DMS53 (cell line): ENCODE data around the gene ARL16.

Experiments
- DNase-seq: peaks from one replicate; lab custom pipeline; 2025; lab: John Stamatoyannopoulos, UW

Gene ARL16

DNA sequence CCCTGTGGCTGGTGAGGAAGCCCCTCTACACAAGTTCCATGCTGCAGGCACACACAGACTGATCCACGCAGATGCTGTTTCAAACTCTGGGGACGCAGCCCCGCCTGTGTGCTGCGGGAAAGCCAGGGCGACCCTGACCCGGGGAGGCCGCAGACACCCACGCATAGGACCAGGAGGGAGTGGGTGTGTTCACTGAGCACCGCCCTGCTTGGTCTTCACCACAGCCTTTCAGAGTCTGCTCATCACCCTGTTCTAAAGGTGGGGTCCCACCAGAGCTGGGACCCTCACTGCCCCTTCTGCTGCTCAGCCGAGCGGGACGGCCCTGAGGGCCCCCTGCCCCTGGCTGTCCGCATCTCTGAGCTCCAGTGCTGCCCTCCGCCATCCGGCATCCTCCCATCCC is 39.1 kb downstream of the ARL16 start:
- DNase-seq, result no peak

GRCh38 chr17:81641825-81642489 is 41.6 kb downstream of the ARL16 start:
- DNase-seq, result no peak

DNA sequence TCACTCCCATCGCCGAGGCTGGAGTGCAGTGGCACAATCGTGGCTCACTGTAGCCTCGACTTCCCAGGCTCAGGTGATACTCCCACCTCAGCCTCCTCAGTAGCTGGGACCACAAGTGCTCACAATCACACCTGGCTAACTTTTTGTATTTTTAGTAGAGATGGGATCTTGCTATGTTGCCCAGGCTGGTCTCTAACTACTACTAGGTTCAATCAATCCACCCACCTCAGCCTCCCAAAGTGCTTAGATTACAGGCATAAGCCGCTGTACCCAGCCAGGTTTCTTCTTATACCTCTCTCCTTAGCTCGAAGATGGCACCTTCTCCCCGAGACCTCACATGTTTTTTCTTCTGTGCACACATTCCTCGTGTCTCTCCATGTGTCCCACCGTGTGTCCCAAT is 43.6 kb downstream of the ARL16 start:
- no peak for DNase-seq

DNA sequence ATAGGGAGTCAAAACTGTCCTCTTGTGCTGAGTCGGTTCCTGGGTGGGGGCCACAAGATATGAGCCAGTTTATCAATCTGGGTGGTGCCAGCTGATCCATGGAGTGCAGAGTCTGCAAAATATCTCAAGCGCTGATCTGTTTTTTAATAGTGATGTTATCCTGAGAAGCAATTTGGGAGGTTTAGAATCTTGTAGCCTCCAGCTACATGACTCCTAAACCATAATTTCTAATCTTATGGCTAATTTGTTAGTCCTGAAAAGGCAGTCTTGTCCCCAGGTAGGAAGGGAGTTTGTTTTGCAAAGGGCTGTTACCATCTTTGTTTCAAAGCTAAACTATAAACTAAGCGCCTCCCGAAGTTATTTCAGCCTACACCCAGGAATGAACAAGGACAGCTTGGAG is 44.9 kb downstream of the ARL16 start:
- DNase-seq, result no peak

GRCh38 chr17:81636505-81637288 is 46.9 kb downstream of the ARL16 start, which contains the start of the genes NPLOC4 and TSPAN10:
NPLOC4 (minus strand) TSS chr17:81637112; CDS start chr17:81636930, 182 bp downstream.
TSPAN10 (plus strand) TSS chr17:81637196; CDS start chr17:81642413, 5,217 bp downstream.
- DNase-seq, result peak; percentile 90

- peak; percentile 78 for DNase-seq
These were observed 47.6 kb downstream of the ARL16 start for GRCh38 chr17:81635973-81636504.

- DNase-seq, result peak; percentile 48
These were observed 48.2 kb downstream of the ARL16 start for GRCh38 chr17:81635431-81635830.

- DNase-seq, result no peak
These were observed 52.1 kb downstream of the ARL16 start for GRCh38 chr17:81631482-81631881.
